TTC549 (cell line): ENCODE measurements around the gene POLE.
A peak's percentile ranks its signal among the peaks of the same experiment; 100 is the strongest.

Source experiments
- FAIRE-seq: peaks from 2 replicates; lab custom pipeline; 2012; peaks lifted over from hg19 to GRCh38; lab: Jason Lieb, UNC

POLE gene

GRCh38 chr12:132629330-132629729 lies 57.8 kb downstream of the POLE start:
- no peak for FAIRE-seq

- no peak for FAIRE-seq
These were observed 61.3 kb downstream of the POLE start for GRCh38 chr12:132625731-132626430.

GRCh38 chr12:132624910-132625630 lies 62.1 kb downstream of the POLE start:
- FAIRE-seq: no peak

GRCh38 chr12:132624186-132624855 lies 62.8 kb downstream of the POLE start:
- no peak for FAIRE-seq

GRCh38 chr12:132623072-132623869 lies 63.9 kb downstream of the POLE start:
- no peak for FAIRE-seq

- FAIRE-seq: no peak
These were observed 64.6 kb downstream of the POLE start for GRCh38 chr12:132622437-132623071.

- no peak for FAIRE-seq
These were observed 65.3 kb downstream of the POLE start for GRCh38 chr12:132621657-132622435.

- no peak for FAIRE-seq
These were observed 66.1 kb downstream of the POLE start for GRCh38 chr12:132620899-132621656.

GRCh38 chr12:132620113-132620898 lies 66.8 kb downstream of the POLE start:
- FAIRE-seq: no peak

- FAIRE-seq: no peak
These were observed 67.6 kb downstream of the POLE start for GRCh38 chr12:132619386-132620112.

GRCh38 chr12:132619071-132619385 lies 68.1 kb downstream of the POLE start:
- FAIRE-seq: no peak

GRCh38 chr12:132618683-132619043 lies 68.5 kb downstream of the POLE start, which contains the start of gene P2RX2:
Gene P2RX2, plus strand, starts transcription at chr12:132618776. Its CDS starts 41 bp downstream, at chr12:132618817.
- FAIRE-seq: no peak

- no peak for FAIRE-seq
These were observed 69.1 kb downstream of the POLE start for GRCh38 chr12:132617822-132618682.

GRCh38 chr12:132617135-132617701 lies 69.9 kb downstream of the POLE start:
- no peak for FAIRE-seq

GRCh38 chr12:132615579-132616038 lies 71.5 kb downstream of the POLE start:
- no peak for FAIRE-seq

GRCh38 chr12:132614861-132615578 lies 72.1 kb downstream of the POLE start:
- FAIRE-seq: peak; percentile 36

- FAIRE-seq: no peak
These were observed 73.1 kb downstream of the POLE start for GRCh38 chr12:132614029-132614428.
